Astrocyte (in vitro differentiated cells and primary cell): Measurements from ENCODE around the gene NOS1AP.

ENCODE experiments used
- EZH2 ChIP-seq: IDR thresholded peaks from 2 replicates; pipeline ENCODE4 v1.6.1; 2012; ENCODE audit warnings: mild to moderate bottlenecking, low read length, inconsistent platforms; ENCODE audit not compliant: insufficient read depth
- TF ChIP-seq, protein P1 (sequence below): IDR thresholded peaks from 2 replicates; pipeline ENCODE4 v1.5.1; 2011; ENCODE audit warnings: low read depth, mild to moderate bottlenecking, inconsistent platforms, low read length, moderate library complexity; ENCODE audit not compliant: insufficient read depth

DNA sequence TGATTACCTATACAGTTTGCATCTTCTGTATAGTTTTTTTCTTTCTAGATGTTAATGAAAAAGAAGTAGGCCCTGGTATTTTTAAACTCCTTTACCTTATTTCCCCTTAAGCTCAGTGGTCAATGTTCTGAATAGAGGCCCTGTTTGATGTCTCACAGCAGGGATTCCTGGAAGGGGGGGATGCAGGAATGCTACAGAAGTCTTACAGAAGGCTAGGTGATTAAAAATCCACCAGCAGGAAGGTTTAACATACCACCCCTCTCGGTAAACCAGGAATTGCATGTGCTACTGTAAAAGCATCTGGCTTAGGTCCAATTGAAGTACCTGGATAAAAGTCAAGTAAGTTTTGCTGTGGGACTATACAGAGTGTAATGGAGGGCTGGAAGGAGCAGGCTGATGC, 78.3 kb downstream of the NOS1AP start:
- TF ChIP-seq, protein P1, sequence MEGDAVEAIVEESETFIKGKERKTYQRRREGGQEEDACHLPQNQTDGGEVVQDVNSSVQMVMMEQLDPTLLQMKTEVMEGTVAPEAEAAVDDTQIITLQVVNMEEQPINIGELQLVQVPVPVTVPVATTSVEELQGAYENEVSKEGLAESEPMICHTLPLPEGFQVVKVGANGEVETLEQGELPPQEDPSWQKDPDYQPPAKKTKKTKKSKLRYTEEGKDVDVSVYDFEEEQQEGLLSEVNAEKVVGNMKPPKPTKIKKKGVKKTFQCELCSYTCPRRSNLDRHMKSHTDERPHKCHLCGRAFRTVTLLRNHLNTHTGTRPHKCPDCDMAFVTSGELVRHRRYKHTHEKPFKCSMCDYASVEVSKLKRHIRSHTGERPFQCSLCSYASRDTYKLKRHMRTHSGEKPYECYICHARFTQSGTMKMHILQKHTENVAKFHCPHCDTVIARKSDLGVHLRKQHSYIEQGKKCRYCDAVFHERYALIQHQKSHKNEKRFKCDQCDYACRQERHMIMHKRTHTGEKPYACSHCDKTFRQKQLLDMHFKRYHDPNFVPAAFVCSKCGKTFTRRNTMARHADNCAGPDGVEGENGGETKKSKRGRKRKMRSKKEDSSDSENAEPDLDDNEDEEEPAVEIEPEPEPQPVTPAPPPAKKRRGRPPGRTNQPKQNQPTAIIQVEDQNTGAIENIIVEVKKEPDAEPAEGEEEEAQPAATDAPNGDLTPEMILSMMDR = no peak
- TF ChIP-seq EZH2 = no peak
